ENCODE measurements around the gene LBH.

GRCh38 chr2:30229596-30229995 is 1.7 kb upstream of the LBH start:
- TF ChIP-seq, protein P1, sequence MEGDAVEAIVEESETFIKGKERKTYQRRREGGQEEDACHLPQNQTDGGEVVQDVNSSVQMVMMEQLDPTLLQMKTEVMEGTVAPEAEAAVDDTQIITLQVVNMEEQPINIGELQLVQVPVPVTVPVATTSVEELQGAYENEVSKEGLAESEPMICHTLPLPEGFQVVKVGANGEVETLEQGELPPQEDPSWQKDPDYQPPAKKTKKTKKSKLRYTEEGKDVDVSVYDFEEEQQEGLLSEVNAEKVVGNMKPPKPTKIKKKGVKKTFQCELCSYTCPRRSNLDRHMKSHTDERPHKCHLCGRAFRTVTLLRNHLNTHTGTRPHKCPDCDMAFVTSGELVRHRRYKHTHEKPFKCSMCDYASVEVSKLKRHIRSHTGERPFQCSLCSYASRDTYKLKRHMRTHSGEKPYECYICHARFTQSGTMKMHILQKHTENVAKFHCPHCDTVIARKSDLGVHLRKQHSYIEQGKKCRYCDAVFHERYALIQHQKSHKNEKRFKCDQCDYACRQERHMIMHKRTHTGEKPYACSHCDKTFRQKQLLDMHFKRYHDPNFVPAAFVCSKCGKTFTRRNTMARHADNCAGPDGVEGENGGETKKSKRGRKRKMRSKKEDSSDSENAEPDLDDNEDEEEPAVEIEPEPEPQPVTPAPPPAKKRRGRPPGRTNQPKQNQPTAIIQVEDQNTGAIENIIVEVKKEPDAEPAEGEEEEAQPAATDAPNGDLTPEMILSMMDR (IDR thresholded peaks at IDR 0.05; ENCODE audit: low read depth, low read length), result no peak
- TF ChIP-seq MAX (IDR thresholded peaks at IDR 0.05; ENCODE audit: low read depth, low read length) (no peak), POLR2A (IDR thresholded peaks at IDR 0.05; ENCODE audit: extremely low read depth, insufficient read length) (no peak), MYC (IDR thresholded peaks at IDR 0.05; ENCODE audit: low read depth, low read length) (no peak)
